HepG2 (cell line): ENCODE results near the gene PSMB1.

Experiments used
- FOXA3 ChIP-seq: IDR thresholded peaks from 2 replicates; pipeline ENCODE4 v1.6.1; 2016; ENCODE audit warnings: missing genetic modification reagents, missing compliant biosample characterization
- HOXA7 ChIP-seq: sonication (generic); formaldehyde crosslinking; IDR thresholded peaks from 2 replicates; pipeline ENCODE4 v1.8.1; 2022; ENCODE audit warnings: mild to moderate bottlenecking, missing genetic modification reagents, moderate library complexity
- MYC ChIP-seq: sonication (generic); formaldehyde crosslinking; IDR thresholded peaks from 2 replicates; pipeline ENCODE4 v1.9.0; 2021; ENCODE audit warnings: missing genetic modification reagents, borderline replicate concordance
- NPAS2 ChIP-seq: sonication (generic); formaldehyde crosslinking; IDR thresholded peaks from 2 replicates; pipeline ENCODE4 v1.8.0; 2022; ENCODE audit warnings: mild to moderate bottlenecking, missing genetic modification reagents, borderline replicate concordance
- TF ChIP-seq, protein P1 (sequence below): sonication (generic); formaldehyde crosslinking; IDR thresholded peaks from 2 replicates; pipeline ENCODE4 v1.5.0; 2020; ENCODE audit warnings: mild to moderate bottlenecking, missing genetic modification reagents, moderate library complexity

DNA sequence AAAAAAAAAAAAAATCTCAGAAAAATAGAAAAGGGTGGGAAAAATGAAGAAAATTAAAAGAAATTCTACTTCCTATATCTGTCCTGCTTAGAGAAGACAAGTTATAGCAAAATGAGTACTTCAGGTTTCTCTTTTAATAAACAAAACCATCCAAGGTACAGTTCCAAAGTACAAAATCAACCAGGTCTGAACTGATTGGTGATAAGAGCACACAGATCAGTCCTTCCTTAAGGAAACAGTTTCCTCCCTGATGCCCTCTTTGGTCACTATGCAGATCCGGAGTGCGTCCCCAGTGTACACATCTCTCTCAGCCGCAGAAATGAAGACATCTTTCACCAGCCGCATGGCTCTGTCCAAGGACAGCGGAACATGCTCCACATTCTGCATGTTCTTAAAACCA, 18.1 kb downstream of the PSMB1 start:
- TF ChIP-seq FOXA3 (CRISPR knock-in tag) = no peak
- TF ChIP-seq, protein P1, sequence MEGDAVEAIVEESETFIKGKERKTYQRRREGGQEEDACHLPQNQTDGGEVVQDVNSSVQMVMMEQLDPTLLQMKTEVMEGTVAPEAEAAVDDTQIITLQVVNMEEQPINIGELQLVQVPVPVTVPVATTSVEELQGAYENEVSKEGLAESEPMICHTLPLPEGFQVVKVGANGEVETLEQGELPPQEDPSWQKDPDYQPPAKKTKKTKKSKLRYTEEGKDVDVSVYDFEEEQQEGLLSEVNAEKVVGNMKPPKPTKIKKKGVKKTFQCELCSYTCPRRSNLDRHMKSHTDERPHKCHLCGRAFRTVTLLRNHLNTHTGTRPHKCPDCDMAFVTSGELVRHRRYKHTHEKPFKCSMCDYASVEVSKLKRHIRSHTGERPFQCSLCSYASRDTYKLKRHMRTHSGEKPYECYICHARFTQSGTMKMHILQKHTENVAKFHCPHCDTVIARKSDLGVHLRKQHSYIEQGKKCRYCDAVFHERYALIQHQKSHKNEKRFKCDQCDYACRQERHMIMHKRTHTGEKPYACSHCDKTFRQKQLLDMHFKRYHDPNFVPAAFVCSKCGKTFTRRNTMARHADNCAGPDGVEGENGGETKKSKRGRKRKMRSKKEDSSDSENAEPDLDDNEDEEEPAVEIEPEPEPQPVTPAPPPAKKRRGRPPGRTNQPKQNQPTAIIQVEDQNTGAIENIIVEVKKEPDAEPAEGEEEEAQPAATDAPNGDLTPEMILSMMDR = no peak
- no peak for TF ChIP-seq NPAS2 (CRISPR knock-in tag)
- TF ChIP-seq MYC (CRISPR knock-in tag) = no peak
- no peak for TF ChIP-seq HOXA7 (CRISPR knock-in tag)
